Cardiac septum (tissue), 1 donor: ENCODE measurements around the gene DDX10. TPM values are rescaled to one million over a fixed set of nuclear protein-coding genes. Genes with fewer than 3 reads are reported as not detected.

Experiments
- DNase-seq: peaks from one replicate; pipeline ENCODE4 v3.0.0-alpha.2; 2020; ENCODE audit warnings: low spot score
- intact Hi-C: fragments of 100-400 bp; cut with DNase I; formaldehyde crosslinking; loops from one replicate; pipeline ENCODE4 v1.14.0; 2022
- total RNA-seq: library from RNA; stranded (reverse); fragmentation: NEBNext Ultra II Directional; extraction: Animal tissue kit (Norgen Biotek cat#: 25700); gene quantifications from one replicate; pipeline ENCODE4 v1.2.1, GENCODE V29; 2021
- donor health status: DM: no; HTN: no; CAD: no.

The DDX10 gene
- total RNA-seq, 1 donor from 2014 or later: 11.5 TPM

- intact Hi-C loops: no loop called here
- no peak for DNase-seq
Measured at GRCh38 chr11:108915666-108916065, 250.8 kb downstream of the DDX10 start.

GRCh38 chr11:108916290-108916689, 251.4 kb downstream of the DDX10 start:
- no peak for DNase-seq
- intact Hi-C loops: no loop called here

- intact Hi-C loops: no loop called here
Measured at GRCh38 chr11:108916935-108917334, 252.1 kb downstream of the DDX10 start.

GRCh38 chr11:108921211-108921610, 256.3 kb downstream of the DDX10 start:
- intact Hi-C loops: no loop called here
- no peak for DNase-seq

More at GRCh38 chr11:108916935-108917334, 252.1 kb downstream of the DDX10 start:
- no peak for DNase-seq

GRCh38 chr11:108922241-108922640, 257.4 kb downstream of the DDX10 start:
- no peak for DNase-seq
- intact Hi-C loops: no loop called here

GRCh38 chr11:108923413-108923812, 258.5 kb downstream of the DDX10 start:
- intact Hi-C loops: no loop called here
- DNase-seq: no peak

GRCh38 chr11:108926171-108926840, 261.4 kb downstream of the DDX10 start:
- intact Hi-C loops: no loop called here
- DNase-seq: no peak

- DNase-seq: no peak
- intact Hi-C loops: no loop called here
Measured at GRCh38 chr11:108926841-108927577, 262.1 kb downstream of the DDX10 start.

- intact Hi-C loops: no loop called here
- no peak for DNase-seq
Measured at GRCh38 chr11:108927791-108928545, 263.1 kb downstream of the DDX10 start.

GRCh38 chr11:108929241-108929640, 264.4 kb downstream of the DDX10 start:
- intact Hi-C loops: no loop called here
- DNase-seq: no peak

GRCh38 chr11:108931168-108931567, 266.3 kb downstream of the DDX10 start:
- DNase-seq: no peak
- intact Hi-C loops: no loop called here

GRCh38 chr11:108933630-108934029, 268.8 kb downstream of the DDX10 start:
- intact Hi-C loops: no loop called here

GRCh38 chr11:108934289-108934688, 269.4 kb downstream of the DDX10 start:
- intact Hi-C loops: no loop called here

More at GRCh38 chr11:108933630-108934029, 268.8 kb downstream of the DDX10 start:
- DNase-seq: no peak

GRCh38 chr11:108934696-108935095, 269.8 kb downstream of the DDX10 start:
- intact Hi-C loops: no loop called here
- no peak for DNase-seq

More at GRCh38 chr11:108934289-108934688, 269.4 kb downstream of the DDX10 start:
- no peak for DNase-seq

GRCh38 chr11:108937746-108938145, 272.9 kb downstream of the DDX10 start:
- intact Hi-C loops: no loop called here
- no peak for DNase-seq

- intact Hi-C loops: no loop called here
- DNase-seq: no peak
Measured at GRCh38 chr11:108938604-108939003, 273.7 kb downstream of the DDX10 start.

- DNase-seq: no peak
- intact Hi-C loops: no loop called here
Measured at GRCh38 chr11:108939135-108939534, 274.3 kb downstream of the DDX10 start.

GRCh38 chr11:108943853-108944252, 279.0 kb downstream of the DDX10 start:
- DNase-seq: no peak
- intact Hi-C loops: no loop called here

- intact Hi-C loops: no loop called here
- no peak for DNase-seq
Measured at GRCh38 chr11:108944471-108945178, 279.8 kb downstream of the DDX10 start.

- DNase-seq: no peak
- intact Hi-C loops: no loop called here
Measured at GRCh38 chr11:108945341-108945740, 280.5 kb downstream of the DDX10 start.
